GM21576 (cell line): ENCODE measurements around the gene TLN1.

Experiments used
- ATAC-seq: cut with Tn5 transposase; IDR thresholded peaks from one replicate; pipeline ENCODE4 v1.9.1; 2021; ENCODE audit warnings: mild to moderate bottlenecking, moderate library complexity; ENCODE audit not compliant: unreplicated experiment

TLN1 gene

DNA sequence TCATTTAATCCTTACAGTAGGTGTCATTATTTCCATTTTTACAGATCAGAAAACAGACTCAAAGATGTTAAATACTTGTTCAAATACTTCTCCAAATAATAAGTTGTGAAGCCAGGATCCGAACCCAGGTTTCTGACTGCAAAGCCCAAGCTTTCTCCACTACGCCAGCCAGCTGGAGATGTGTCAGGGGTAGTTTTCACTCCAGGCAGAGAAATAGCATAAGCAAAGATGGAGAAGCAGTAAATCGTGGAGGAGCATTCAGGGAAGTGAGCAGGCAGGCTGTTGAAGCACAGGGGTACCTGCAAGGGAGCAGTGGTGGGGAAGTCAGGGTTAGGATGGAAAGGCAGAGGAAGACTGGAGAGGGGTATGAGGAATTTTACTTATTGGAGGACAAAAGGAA is 2.9 kb downstream of the TLN1 start:
- ATAC-seq: no peak

DNA sequence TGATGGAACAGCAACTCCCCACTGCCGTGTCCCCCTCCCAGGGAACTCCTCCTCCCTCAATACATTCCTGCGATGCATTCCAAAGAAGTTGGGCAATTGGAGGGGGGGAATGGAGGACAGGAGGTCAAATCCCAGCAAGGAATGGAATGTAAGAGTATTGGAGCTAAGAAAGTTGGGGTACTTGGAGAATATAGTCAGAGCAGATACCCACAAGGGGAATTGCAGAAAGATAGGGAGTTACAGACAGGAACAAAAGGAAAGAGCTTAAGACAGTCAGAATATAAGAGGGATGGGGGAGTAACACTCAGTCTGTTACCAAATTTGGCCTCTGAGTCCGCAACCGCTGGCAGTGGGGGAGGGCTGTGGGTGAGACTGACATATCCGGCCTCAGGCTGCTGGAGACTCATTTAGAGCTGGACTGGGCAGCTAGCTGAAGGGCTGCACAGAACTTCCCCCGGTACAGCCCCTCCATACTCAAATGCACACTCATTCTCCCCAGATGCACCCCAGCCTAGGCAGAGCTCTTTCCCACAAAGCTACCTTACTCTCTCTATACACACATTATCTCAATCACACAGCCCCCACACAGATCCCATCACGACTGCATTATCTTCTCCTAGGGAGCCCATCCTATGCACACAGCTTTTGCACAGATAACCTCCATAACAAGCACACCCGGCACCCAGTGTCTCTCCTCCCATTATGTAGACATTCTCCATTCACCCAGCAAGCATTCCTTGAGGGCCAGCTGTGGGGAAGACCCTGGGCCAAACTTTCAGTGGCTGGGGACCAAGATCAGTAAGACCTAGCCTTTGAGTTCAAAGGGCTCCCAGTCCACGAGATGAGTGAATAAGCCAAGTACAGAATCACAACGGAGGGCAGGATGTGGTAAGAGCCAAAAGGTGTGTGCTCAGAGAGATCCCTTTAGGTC is 3.7 kb downstream of the TLN1 start:
- ATAC-seq: no peak

DNA sequence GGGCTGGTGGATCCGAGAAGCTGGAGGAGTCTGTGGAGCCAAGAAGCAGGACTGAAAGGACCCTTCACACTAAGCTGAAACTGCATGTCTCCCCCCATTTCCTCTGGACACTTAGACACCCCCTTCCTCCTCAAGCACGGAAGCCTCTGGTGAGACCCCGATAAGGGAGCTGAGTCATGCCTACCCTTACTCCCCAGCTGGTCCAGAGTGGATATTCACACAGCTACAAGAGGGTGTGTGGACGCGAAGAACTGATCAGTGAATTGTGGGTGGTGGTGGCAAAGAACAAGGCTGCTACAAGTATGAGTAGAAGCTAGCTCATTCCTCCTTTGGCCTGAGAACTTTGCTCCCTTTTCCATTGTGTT is 4.3 kb downstream of the TLN1 start:
- no peak for ATAC-seq

DNA sequence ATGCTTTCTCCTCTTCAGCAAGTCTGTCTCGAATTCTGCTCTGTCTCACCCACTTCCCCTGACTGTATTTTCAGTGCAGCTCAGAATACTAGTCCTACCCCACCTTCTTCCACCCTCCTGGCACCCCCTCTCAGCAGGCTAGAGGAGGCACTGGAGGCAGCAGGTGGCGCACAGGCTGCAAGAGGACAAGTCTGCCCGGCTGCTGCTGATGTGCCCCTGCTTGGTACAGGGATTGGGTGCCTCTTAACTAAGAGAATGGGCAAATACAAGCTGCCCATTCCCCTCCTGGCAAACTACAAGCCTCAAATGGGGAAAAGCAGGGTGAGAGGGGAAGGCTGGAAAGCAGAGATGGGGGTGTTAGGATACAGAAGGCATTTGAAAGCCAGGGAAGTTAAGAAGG is 5.1 kb downstream of the TLN1 start:
- ATAC-seq: peak; percentile 51

- no peak for ATAC-seq
Observed at GRCh38 chr9:35725362-35725761, 6.6 kb downstream of the TLN1 start.

DNA sequence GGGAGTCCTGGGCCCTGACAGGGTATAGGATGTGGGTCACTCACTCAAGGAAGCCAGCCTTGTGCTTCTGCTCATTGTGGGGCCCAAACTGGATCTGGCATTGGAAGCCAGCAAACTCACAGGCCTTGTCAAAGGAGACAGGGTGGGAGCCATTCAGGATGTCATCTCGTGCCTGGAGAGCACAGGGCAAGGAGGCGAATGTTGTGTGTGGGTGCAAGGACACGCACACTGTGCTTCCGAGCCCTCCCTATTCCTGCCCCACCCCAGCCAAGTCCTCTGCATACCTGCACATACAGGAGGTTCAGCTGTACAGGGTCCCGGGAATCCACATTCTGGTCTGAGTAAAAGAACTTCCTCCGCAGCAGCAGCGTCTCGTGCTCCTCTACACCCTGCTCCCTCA is 8.1 kb downstream of the TLN1 start:
- no peak for ATAC-seq

DNA sequence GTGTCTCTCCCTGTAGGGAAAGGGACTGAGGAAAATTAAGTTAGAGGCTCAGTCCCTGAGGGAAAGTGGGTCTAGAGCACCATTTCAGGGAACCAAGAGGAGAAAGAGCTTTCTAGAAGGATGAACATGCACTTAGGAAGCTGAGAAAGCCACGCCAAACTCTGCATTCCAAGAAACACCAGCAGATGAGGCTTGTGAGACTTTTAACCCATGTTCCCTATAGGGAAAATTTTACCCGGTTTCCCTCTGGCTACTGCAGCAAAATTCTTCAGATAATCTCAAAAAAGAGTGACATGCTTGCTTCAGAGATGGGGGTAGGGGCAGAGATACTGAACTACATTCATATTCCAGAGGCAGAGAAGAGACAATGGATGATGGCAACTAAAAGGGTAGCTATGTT is 8.6 kb downstream of the TLN1 start:
- no peak for ATAC-seq

- no peak for ATAC-seq
Observed at GRCh38 chr9:35719546-35719945, 12.4 kb downstream of the TLN1 start.

DNA sequence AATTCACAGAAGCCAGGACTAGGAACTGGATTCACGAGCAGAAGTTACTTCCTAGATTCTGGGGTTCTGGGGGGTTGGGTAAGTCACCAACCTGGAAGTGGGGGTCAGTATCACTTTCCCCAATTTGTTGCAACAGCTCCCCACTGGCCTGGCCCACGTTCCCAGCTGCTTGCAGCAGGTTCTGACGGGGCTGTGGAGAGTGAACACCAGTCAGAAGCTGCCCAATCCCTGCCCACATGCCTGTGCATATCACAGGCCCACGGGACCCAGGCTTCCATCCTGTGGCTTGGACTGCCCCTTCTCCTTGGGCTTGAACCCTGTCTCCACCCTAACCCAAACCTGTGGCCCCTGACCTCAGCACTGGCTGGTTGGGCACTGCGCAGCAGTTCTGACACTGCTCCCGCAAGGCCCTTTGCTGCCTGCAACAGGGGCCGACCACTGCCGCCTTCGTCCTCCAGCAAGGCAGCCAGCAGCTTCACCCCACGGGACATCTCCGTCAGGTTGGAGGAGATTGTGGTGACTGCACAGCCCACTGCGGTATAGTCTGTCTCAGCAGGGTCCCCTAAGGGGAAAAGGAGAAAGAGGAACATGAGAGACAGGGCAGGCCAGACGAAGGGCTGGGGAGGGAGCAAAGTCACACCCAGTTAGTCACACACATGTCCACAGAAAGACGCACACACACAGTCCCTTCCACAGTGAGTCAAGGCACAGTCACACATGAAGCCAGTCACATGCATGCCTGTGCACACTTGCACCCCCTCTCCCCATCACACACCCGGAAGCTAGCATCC is 13.1 kb downstream of the TLN1 start:
- ATAC-seq: no peak

GRCh38 chr9:35717132-35717870 is 14.7 kb downstream of the TLN1 start:
- no peak for ATAC-seq

- ATAC-seq: no peak
Observed at GRCh38 chr9:35716230-35716629, 15.8 kb downstream of the TLN1 start.

GRCh38 chr9:35714579-35715252 is 17.3 kb downstream of the TLN1 start:
- no peak for ATAC-seq

DNA sequence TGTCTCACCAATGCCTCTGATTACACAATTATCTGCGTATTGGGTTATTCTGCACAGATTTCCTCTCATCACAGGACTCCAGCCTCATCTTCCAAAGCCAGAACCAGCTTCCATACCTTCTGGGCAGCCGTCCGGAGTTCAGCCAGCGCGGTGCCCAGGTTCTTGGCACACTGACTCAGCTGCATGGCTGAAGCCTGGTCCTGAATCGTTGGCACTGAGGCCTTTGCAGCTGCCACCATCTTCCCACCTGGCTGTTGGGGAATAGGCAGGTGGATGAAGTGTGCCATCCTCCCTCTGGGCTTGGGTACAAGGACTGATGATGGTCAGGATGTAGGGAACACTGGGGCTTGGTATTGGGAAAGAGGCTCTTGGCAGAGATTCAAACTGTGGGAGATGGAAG is 17.9 kb downstream of the TLN1 start:
- no peak for ATAC-seq

- ATAC-seq: no peak
Observed at GRCh38 chr9:35713578-35713977, 18.4 kb downstream of the TLN1 start.

DNA sequence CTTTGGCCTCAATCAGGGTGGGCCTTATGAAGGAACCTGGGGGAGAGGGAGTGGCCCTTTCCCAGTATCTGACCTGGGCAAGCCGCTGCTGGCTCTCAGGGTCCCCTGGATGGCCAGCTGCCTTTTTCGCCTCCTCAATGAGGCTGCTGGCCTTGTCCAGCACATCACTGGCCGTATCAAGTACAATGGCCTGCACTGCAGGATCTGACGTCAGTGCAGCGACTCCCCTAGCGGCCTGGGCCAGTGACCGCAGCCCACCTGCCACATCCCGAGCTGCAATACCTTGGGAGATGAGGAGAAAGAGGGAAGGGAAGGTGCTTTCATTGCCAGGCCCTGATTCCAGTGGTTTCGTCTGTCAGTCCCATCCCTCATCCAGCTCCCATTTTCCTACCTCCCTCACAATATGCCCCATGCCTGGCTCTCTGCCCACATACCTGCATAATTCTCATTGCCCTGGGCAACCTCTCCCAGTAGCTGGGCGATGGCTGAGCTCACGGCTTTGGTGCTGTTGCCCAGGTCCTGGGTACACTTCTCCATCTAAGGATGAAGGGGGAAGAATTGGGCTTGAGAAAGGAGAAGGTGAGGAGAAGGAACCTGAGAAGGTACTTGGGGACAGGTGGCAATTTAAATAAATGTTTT is 19.1 kb downstream of the TLN1 start:
- ATAC-seq: no peak

DNA sequence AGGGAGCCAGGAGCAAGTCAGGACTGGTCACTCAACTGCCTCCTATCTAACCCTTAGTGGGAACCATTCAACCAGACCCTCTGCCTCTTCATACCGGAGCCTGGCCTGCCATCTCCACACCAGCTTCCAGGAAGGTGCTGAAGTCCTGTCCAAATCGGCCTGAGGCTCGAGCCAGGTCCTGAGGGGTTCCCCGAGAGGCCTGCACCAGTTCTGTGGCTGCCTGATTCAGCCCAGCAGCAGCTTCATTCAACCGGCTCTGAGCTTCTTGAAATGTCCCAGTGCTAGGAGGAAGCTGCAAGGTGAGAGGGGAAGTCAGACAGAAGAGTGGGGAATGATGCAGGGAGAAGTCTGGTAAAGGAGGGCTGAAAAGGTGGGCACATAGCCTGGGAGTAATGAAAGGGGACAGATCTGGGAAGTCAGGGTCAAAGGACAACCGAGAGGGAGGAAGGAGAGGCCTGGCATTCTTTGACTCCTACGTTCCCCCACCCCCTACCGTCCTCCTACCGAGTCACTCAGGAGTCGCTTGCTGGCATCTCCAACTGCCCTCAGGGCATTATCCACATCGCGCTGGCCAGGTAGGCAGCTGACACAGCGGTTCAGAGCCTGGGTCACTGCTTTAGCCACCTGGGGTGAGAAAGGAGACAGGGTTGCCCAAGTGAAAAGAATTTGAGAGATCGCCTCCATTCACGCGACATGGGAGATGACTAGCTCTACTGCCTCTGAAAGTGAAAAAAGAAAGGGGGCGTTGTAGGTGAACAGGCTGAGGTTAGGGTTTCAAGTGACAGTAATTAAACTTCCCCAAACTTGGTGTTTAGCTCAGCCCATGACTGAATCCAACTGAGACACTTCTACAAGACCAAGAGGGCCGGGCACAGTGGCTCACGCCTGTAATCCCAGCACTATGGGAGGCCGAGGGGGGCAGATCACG is 20.2 kb downstream of the TLN1 start:
- no peak for ATAC-seq

DNA sequence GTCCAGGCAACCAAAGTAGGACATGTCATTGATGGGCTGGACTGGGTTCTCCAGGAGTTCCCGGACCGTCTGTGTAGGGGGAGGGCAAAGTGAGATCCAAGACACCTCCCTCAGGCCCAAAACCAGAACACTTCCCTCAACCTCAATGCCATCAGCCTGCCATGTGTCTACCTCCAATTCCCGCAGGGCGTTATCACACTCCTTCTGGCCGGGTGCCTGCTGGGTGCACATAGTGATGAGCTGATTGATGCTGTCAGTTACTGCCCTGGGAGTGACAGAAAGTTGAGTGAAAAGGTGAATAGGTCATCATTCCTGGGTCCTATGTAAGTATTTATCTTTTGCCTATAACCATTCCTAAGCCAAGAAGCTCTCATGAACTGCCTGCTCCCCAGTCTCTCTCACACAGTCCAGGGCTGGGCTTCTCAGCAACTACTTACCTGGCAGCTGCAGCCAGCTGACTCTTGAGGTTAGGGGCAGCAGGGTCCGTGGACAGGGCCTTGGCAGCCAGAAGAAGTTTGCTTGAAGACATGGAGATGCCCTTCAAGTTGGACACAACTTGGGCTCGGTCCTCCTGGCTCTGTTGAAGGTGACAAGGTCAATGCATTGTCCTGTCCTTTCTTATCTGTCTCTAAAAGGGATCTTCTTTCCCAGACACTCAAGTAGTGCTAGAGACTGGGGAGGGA is 21.0 kb downstream of the TLN1 start:
- no peak for ATAC-seq

GRCh38 chr9:35708146-35708545 is 23.8 kb downstream of the TLN1 start:
- ATAC-seq: no peak

GRCh38 chr9:35706951-35707350 is 25.0 kb downstream of the TLN1 start:
- no peak for ATAC-seq
